ENCODE data around the gene CDYL. TPM values are rescaled to one million over a fixed set of nuclear protein-coding genes. Genes with fewer than 3 reads are reported as not detected.

Gene CDYL
- total and polyA plus RNA-seq, 2 of the 4 experiments (the other 2 are of a cell fraction) = 14.2 to 92.1 TPM

- Histone ChIP-seq H3K9ac (ENCODE audit: low read depth, low read length) (no peak overlapping the region), H3K9me3 (ENCODE audit: control insufficient read depth, insufficient read depth, low read length) (peaks cover 3% of the 10 kb centered on the region; the same call in 1 of the 2 replicates), H3K4me2 (ENCODE audit: low read depth, low read length) (peak overlapping the region; percentile 70), H3K27me3 (ENCODE audit: control insufficient read depth, insufficient read depth, low read length) (no peaks in the 10 kb centered on the region), H3K14ac (replicated peaks; ENCODE audit: low read depth, low read length) (no peak overlapping the region), H3K36me3 (ENCODE audit: control insufficient read depth, insufficient read depth, low read length) (no peaks in the 10 kb centered on the region), H2AFZ (replicated peaks; ENCODE audit: low read length, poor library complexity) (no peak overlapping the region), H2BK15ac (ENCODE audit: low read depth, low read length) (no peak overlapping the region), H3K23ac (ENCODE audit: low read depth, low read length) (no peak overlapping the region), H4K8ac (ENCODE audit: low read depth in 2 of 2, low read length in 2 of 2) (no peak overlapping the region), H4K5ac (ENCODE audit: low read depth, low read length) (no peak overlapping the region), H2AK5ac (ENCODE audit: low read depth, low read length) (no peak overlapping the region), H3K9me1 (ENCODE audit: insufficient read depth, low read length) (peaks cover 7% of the 10 kb centered on the region), H2BK5ac (ENCODE audit: low read depth, low read length, poor library complexity, severe bottlenecking) (no peak overlapping the region), H2BK120ac (ENCODE audit: low read depth, low read length) (no peak overlapping the region), H3K4me3 (ENCODE audit: insufficient read depth, low read depth, low read length) (no peak overlapping the region), H4K20me1 (ENCODE audit: insufficient read depth, low read length) (peaks cover 66% of the 10 kb centered on the region), H2BK20ac (ENCODE audit: low read depth, low read length) (no peak overlapping the region), H4K91ac (ENCODE audit: insufficient read depth, low read depth, low read length) (no peak overlapping the region), H3K79me1 (ENCODE audit: low read depth in 1 of 2, low read length in 2 of 2) (peaks cover 22 to 62% of the 10 kb centered on the region in 2 experiments), H2AK9ac (replicated peaks; ENCODE audit: low read depth, low read length, poor library complexity) (no peak overlapping the region), H3K27ac (ENCODE audit: insufficient read depth, low read length) (no peak overlapping the region), H3K56ac (ENCODE audit: extremely low read depth, insufficient read depth, low read length) (no peak overlapping the region), H3K18ac (ENCODE audit: low read depth, low read length) (no peak overlapping the region), H3K4me1 (ENCODE audit: control insufficient read depth, insufficient read depth, low read length) (peaks cover 5% of the 10 kb centered on the region), H3K4ac (ENCODE audit: low read depth, low read length) (no peak overlapping the region)
- POLR2A ChIA-PET (ENCODE audit: unreplicated experiment) = no interaction called here
- CTCF ChIA-PET = interaction anchor here (1.6 kb wide), 1 partner anchor 484 kb away, joined by 3 read pairs; no protein-coding TSS in a partner anchor
- intact Hi-C loops (cut with micrococcal nuclease) = no loop called here
- WGBS, 2 experiments (ENCODE audit: extremely low coverage in 2 of 2, insufficient read length in 1 of 2) = no CpG with 5 or more reads among the region's 2 CpGs
- dilution Hi-C loops (cut with HindIII; ENCODE audit: low sequenced_read_pairs, unreplicated experiment) = no loop called here
- TF ChIP-seq FOS (IDR thresholded peaks at IDR 0.05; ENCODE audit: low read depth, low read length) (peak; percentile 78), MXI1 (IDR thresholded peaks at IDR 0.05; ENCODE audit: borderline replicate concordance, low read depth, low read length) (no peak), CEBPB (IDR thresholded peaks at IDR 0.05; ENCODE audit: low read depth, low read length) (peak; percentile 45; the same call in 1 of the 2 replicates)
- peak; percentile 65 for DNase-seq
- in situ Hi-C loops (cut with MboI; ENCODE audit: low sequenced_read_pairs) = no loop called here
- ATAC-seq (ENCODE audit: low read depth) = peak; percentile 64
- no TSS peak for BruUV-seq (replicated peaks)
Observed at GRCh38 chr6:4797587-4797986, 21.4 kb downstream of the CDYL start.

Data from IMR-90 (cell line).